ENCODE results near the gene SLC5A9.
"Not testable (repeated sequence)": the region's sequence is repeated elsewhere in the genome, so short reads cannot be mapped to it uniquely, and the experiment has no call there.

SLC5A9 gene

DNA sequence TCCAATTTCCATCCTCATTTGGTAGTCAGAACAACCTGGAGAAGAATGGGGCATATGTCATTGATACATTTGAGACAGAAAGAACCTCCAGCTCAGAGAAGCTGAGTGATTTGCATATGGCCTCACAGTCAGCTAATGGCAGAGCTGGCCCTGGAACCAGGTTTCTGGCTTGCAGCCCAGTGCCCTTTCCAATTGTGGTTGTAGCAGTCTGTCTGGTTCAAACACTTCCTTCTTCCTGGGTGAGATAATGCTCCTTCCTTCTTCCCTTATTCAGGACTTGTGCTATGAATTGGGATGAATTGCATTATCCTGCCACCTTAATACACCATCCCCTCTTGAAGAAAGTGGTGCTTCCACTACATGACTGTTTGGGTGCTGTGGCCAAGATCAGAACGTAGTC, 24.2 kb downstream of the SLC5A9 start:
- DNase-seq = no peak

GRCh38 chr1:48248356-48248755, 25.8 kb downstream of the SLC5A9 start:
- no peak for DNase-seq

- no peak for DNase-seq
These were observed 27.4 kb downstream of the SLC5A9 start for GRCh38 chr1:48249868-48250267.

DNA sequence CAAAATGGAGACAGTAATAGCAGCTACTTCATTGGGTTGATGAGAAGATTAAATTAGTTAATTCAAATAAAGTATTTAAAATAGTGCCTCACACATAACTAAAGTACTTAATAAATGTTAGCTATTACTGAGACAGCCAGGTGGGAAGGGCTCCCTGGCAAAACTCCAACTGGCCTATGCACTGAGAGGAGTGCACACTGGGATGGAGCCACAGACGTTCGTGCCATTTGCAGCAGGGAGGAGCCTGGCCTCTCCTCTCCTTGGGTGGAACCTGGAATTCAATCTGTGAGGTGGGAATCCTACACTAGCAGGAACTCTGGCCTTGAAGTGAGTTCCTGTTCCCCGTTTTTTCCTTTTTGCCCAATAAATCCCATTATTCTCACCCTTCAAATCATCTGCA, 28.1 kb downstream of the SLC5A9 start:
- no peak for DNase-seq

DNA sequence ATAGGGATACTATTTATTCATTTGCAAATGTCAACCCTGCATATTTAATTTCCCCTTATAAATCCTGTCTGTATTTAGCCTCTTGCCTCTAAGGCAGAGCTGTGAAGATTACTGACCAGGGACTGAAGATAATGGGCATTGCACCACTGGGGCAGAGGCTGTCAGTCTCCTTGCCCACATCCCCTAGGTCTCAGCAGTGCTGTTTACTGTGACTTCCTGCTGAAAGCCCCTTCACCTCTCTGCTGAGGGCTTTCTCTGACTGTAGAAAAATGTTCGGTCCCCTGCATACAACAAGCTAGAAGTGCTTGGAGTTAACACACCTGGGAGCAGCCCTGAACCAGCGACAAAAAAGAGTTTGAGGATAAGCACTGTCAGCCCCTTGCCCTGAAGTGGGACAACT, 28.8 kb downstream of the SLC5A9 start:
- DNase-seq = no peak

DNA sequence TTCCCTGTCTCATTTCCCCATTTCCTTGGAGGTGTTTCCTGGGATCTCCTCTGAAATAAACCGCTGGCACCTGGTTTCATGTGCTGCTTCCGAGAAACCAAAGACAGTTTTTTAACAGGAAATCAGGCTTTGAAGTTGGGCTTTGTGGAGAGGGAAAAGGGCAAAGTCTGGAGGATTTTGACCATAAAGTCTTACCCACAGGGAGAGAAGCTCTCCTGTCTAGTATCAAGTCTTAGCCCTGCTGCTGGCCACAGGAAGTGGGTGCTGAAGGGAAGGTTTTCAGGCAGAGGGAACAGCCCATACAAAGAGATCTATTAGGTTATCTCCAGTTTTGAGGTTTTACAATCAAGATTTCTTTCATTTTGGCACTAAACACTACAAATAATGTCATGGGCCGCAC, 29.3 kb downstream of the SLC5A9 start:
- no peak for DNase-seq

DNA sequence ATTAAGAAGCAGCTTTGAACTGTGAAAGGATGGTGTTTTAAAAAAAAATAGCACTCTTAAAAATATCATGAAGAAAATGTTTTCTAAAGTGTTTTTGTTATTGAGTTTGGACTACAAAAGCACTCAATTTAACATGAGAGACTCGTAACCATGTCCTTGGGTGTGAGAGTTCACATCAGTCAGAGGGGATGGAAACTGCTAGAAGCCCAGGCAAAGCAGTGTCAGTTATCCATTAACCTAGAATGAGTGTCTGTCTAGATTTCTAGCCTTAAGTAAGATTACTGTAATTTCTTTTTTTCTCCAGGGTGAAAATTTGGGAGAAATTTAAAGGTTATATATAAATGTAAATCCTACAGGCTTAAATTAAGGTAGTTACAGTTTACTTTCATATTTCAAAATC, 31.7 kb downstream of the SLC5A9 start:
- no peak for DNase-seq

GRCh38 chr1:48258106-48258505, 35.6 kb downstream of the SLC5A9 start:
- no peak for DNase-seq

DNA sequence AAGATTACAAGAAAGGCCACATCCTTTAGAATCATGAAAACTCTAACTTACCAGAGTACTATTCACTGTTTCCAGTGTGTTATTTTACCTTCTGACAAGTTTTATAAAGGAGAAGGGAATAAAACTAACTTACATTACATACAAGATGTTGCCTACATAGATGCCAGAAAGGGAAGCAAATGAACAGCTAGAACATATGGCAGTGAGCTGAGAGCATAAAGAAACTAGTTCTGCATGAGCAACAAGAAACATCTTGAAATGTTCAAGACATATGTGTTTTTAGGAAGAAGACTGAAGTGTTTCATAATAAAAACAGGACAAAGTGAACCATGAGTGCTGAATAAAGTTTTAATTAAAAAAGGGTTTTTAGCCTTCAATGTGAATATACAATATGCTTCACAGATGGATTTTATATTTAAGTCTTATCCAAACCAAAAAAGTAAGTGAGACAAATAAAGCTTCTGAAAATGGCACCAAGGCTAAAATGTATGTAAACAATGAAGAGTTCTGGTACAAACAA, 39.4 kb downstream of the SLC5A9 start:
- DNase-seq = no peak

- DNase-seq = no peak
These were observed 40.5 kb downstream of the SLC5A9 start for GRCh38 chr1:48263041-48263440.

DNA sequence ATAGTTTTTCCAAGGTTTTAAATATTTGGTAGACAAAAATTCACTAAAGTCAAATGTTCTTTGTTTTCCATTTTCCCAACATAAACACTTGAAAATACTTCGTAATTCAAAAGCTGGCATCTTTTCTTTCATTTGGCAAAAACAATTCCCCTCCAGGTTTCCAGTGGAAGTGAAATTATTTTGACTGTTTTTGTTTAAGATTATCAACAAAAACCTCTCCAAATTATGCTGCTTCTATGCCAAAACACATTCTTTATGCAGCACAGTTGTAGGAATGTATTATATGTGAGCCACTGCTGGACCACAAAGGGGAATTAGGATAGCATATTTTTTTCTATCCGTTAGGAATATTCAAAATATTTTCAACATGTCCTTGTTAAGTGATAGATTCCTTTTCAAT, 44.1 kb downstream of the SLC5A9 start:
- no peak for DNase-seq

DNA sequence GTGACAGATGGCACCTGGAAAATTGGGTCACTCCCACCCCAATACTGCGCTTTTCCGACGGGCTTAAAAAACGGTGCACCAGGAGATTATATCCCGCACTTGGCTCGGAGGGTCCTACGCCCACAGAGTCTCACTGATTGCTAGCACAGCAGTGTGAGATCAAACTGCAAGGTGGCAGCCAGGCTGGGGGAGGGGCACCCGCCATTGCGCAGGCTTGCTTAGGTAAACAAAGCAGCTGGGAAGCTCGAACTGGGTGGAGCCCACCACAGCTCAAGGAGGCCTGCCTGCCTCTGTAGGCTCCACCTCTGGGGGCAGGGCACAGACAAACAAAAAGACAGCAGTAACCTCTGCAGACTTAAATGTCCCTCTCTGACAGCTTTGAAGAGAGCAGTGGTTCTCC, 54.9 kb downstream of the SLC5A9 start:
- DNase-seq = not testable (repeated sequence)

DNA sequence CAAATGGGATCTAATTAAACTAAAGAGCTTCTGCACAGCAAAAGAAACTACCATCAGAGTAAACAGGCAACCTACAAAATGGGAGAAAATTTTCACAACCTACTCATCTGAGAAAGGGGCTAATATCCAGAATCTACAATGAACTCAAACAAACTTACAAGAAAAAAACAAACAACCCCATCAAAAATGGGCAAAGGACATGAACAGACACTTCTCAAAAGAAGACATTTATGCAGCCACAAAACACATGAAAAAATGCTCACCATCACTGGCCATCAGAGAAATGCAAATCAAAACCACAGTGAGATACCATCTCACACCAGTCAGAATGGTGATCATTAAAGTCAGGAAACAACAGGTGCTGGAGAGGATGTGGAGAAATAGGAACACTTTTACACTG, 59.8 kb downstream of the SLC5A9 start:
- not testable (repeated sequence) for DNase-seq

- DNase-seq = not testable (repeated sequence)
These were observed 62.3 kb downstream of the SLC5A9 start for GRCh38 chr1:48284696-48285420.

GRCh38 chr1:48285525-48285924, 63.0 kb downstream of the SLC5A9 start:
- DNase-seq = no peak

- DNase-seq = no peak
These were observed 68.9 kb downstream of the SLC5A9 start for GRCh38 chr1:48291421-48291820.

DNA sequence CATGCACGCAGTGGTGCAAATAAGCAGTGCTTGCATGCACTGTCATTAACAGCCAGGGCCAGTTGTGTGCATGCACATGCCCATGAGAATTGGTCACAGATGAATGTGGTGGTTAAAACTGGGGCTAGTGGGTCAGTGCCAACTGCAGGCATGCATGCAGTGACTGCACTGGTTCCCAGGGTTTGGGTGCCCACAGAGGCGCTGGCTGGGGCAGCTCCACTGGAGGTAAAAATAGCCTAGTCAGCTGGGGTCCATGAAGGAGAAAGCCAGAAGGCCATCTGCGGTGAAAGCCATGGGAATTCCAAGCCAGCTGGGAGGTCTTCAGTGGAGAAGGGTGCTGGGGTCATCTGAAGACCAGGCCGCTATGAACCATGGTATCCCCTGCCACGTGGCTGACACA, 70.2 kb downstream of the SLC5A9 start:
- no peak for DNase-seq

DNA sequence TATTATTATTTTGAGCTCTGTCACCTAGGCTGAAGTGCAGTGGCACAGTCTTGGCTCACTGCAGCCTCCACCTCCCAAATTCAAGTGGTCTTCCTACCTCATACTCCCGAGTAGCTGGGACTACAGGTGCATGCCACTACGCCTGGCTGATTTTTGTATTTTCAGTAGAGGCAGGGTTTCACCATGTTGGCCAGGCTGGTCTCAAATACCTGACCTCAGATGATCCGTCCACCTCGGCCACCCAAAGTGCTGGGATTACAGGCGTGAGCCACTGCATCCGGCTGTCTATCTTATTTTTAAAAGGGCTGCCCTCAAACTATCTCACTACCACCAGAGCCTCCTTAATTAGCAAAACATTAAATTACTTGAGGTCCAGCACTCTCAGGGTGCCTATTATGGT, 71.6 kb downstream of the SLC5A9 start:
- DNase-seq = not testable (repeated sequence)

DNA sequence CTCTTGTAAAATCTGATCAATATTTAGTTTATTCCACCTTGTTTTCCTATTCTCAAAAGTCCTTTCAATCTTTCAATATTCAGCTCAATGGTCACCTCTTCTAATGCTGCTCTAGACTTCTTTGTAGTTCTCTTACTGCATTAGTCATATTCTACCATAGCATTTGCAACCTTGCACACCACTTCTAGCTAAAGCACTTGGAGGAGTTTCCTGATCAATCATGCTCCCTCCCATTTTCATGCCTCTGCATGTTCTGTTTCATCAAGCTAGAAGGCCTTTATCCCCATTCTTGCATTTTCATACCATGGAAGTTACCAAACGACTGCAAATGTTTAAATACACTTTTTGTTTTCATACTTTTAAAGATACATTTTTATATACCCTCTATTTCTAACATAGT, 72.1 kb downstream of the SLC5A9 start:
- DNase-seq = no peak
